GM19372 (cell line): Measurements from ENCODE around the gene NRCAM.
A peak's percentile ranks its signal among the peaks of the same experiment; 100 is the strongest.

ENCODE experiments used
- ATAC-seq: cut with Tn5 transposase; IDR thresholded peaks from one replicate; pipeline ENCODE4 v1.9.1; 2021; ENCODE audit warnings: mild to moderate bottlenecking, low read depth, moderate library complexity; ENCODE audit not compliant: unreplicated experiment

The NRCAM gene

GRCh38 chr7:108460964-108461363 lies 4.7 kb upstream of the NRCAM start:
- ATAC-seq, result no peak

GRCh38 chr7:108459922-108460551 lies 3.8 kb upstream of the NRCAM start:
- no peak for ATAC-seq

- no peak for ATAC-seq
These were observed 1.6 kb upstream of the NRCAM start for GRCh38 chr7:108457871-108458270.

GRCh38 chr7:108456845-108457540 lies 757 bp upstream of the NRCAM start:
- ATAC-seq, result no peak

GRCh38 chr7:108455551-108455997 lies 662 bp downstream of the NRCAM start:
- peak; percentile 31 for ATAC-seq

GRCh38 chr7:108454674-108455550 lies 1.3 kb downstream of the NRCAM start:
- peak; percentile 13 for ATAC-seq

- ATAC-seq, result no peak
These were observed 1.9 kb downstream of the NRCAM start for GRCh38 chr7:108454317-108454673.

- no peak for ATAC-seq
These were observed 2.9 kb downstream of the NRCAM start for GRCh38 chr7:108453320-108453719.

GRCh38 chr7:108452707-108453106 lies 3.5 kb downstream of the NRCAM start:
- ATAC-seq, result peak; percentile 48

GRCh38 chr7:108451296-108451848 lies 4.9 kb downstream of the NRCAM start:
- ATAC-seq, result no peak

GRCh38 chr7:108450160-108450559 lies 6.1 kb downstream of the NRCAM start:
- no peak for ATAC-seq

GRCh38 chr7:108449521-108449920 lies 6.7 kb downstream of the NRCAM start:
- no peak for ATAC-seq

- ATAC-seq, result no peak
These were observed 7.4 kb downstream of the NRCAM start for GRCh38 chr7:108448584-108449505.

GRCh38 chr7:108442039-108442568 lies 14.1 kb downstream of the NRCAM start:
- no peak for ATAC-seq

GRCh38 chr7:108441392-108441955 lies 14.8 kb downstream of the NRCAM start:
- ATAC-seq, result no peak

GRCh38 chr7:108440613-108441012 lies 15.6 kb downstream of the NRCAM start:
- ATAC-seq, result no peak

GRCh38 chr7:108436906-108437305 lies 19.3 kb downstream of the NRCAM start:
- ATAC-seq, result no peak

GRCh38 chr7:108434010-108434409 lies 22.2 kb downstream of the NRCAM start:
- ATAC-seq, result no peak

- ATAC-seq, result no peak
These were observed 25.1 kb downstream of the NRCAM start for GRCh38 chr7:108431099-108431498.
